Activated naive CD8-positive, alpha-beta T cell treated with anti-CD3 and anti-CD28 coated beads for 36 hours (primary cell): ENCODE data around the gene ABCA3. TPM values are rescaled to one million over a fixed set of nuclear protein-coding genes. Genes with fewer than 3 reads are reported as not detected.
A peak's percentile ranks its signal among the peaks of the same experiment; 100 is the strongest.
"Not testable (repeated sequence)": the region's sequence is repeated elsewhere in the genome, so short reads cannot be mapped to it uniquely, and the experiment has no call there.

Experiments used
- DNase-seq: peaks from one replicate; pipeline ENCODE4 v3.0.0; 2021
- H3K27ac Mint-ChIP-seq: one replicate; pipeline ENCODE4 v1.8.0; 2022; ENCODE audit warnings: mild to moderate bottlenecking, moderate library complexity, mixed read lengths
- H3K27me3 Mint-ChIP-seq: one replicate; pipeline ENCODE4 v1.8.0; 2022; ENCODE audit warnings: mild to moderate bottlenecking, mixed read lengths
- H3K36me3 Mint-ChIP-seq: one replicate; pipeline ENCODE4 v1.8.0; 2021; ENCODE audit warnings: mild to moderate bottlenecking, mixed read lengths
- H3K4me1 Mint-ChIP-seq: one replicate; pipeline ENCODE4 v1.8.0; 2021; ENCODE audit warnings: mixed read lengths
- H3K4me3 Mint-ChIP-seq: one replicate; pipeline ENCODE4 v1.8.0; 2022; ENCODE audit warnings: mild to moderate bottlenecking, moderate library complexity, mixed read lengths
- H3K9me3 Mint-ChIP-seq: one replicate; pipeline ENCODE4 v1.8.0; 2022; ENCODE audit warnings: mixed read lengths
- total RNA-seq, 2 experiments: library from RNA; stranded (reverse); gene quantifications; one replicate each; pipeline ENCODE4 v1.2.3, GENCODE V29; 2021

ABCA3 gene
- total RNA-seq, result 1 to 10 TPM; 3.5 to 4.0 TPM

DNA sequence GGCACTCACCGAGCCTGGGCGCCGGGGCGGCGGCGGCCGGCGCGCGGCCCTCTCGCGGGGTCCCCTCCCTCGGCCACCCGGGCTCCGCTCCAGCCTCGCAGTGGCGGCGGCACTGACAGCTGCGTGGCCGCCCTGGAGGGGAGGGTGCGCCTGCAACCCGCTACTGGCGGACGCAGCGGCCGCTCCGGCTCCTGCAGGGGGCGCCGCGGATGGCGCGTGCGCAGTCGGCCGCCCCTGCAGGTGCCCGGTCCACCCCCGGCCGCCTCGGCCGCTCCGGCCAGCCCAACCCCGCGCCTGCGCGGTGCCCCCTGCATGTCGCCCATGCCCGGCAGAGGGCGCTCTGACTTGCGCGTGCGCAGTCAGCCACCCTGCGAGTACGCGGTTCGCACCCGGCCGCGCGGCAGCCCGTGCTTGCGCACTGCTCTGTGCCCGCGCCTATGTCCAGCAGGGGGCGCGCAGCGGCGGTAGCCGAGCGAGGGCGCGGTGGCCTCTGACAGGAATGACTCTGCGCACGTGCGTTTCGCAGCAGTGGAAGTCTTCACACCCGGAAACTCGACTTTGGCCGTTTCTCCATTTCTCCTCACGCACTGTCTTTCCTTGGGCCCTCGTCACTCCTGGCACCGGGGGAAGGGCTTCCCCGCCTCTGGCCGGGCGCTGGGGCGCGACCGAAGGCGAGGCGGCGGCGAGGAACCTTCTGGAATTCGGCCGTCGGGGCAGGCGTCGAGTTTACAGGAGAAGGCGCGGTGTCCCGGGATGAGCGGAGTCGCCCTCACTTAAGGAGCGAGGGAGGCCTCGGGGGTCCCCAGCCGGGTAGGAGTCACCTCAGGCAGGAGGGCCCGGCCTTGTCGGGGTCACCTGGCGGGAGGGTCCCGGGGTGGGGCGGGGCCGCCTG, at the start of gene ABCA3:
Gene ABCA3, minus strand, starts transcription at position 165 of the 892 bp plus-strand sequence. CDS start 14,262 bp downstream, outside the sequence.
- Mint-ChIP-seq H3K4me1 (peaks cover 20% of the 10 kb centered on the region), H3K27ac (no peak within 1 kb of the TSS)

DNA sequence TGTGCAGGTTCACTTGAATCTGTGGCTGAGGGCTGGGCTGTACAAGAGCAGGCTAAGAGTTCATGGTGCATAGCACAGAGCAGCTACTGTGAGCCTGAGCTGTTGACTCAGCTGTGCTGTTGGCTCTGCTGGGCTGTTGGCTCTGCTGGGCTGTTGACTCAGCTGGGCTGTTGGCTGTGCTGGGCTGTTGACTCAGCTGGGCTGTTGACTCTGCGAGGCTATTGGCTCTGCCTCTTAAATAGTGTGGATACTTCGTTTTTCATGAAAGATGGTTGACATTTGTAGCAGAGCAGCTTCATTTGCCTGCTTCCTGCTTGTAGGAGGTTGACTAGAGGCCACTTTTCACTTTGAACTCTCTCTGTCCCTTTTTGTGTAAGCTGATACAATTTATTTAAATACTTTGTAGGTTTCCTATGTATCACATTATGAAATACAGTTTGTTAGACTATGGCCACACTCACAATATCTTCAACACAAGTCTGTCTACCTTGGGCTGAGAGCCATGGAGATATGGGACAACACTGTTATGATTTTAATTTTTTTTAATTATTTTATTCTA, 48.4 kb upstream of the ABCA3 start:
- H3K9me3 Mint-ChIP-seq, result peaks cover 6% of the 10 kb centered on the region
- DNase-seq, result no peak
- no peaks in the 10 kb centered on the region for H3K4me1 Mint-ChIP-seq
- no peak overlapping the region for H3K4me3 Mint-ChIP-seq
- H3K27me3 Mint-ChIP-seq, result peaks cover 5% of the 10 kb centered on the region
- no peak overlapping the region for H3K27ac Mint-ChIP-seq
- no peaks in the 10 kb centered on the region for H3K36me3 Mint-ChIP-seq

More for the DNA sequence above, at the start of gene ABCA3:
- peak; percentile 98 for DNase-seq
- H3K27me3 Mint-ChIP-seq, result peaks cover 21% of the 10 kb centered on the region
- peaks cover 2% of the 10 kb centered on the region for H3K9me3 Mint-ChIP-seq
- no peaks in the 10 kb centered on the region for H3K36me3 Mint-ChIP-seq
- peak within 1 kb of the TSS; percentile 84 for H3K4me3 Mint-ChIP-seq

DNA sequence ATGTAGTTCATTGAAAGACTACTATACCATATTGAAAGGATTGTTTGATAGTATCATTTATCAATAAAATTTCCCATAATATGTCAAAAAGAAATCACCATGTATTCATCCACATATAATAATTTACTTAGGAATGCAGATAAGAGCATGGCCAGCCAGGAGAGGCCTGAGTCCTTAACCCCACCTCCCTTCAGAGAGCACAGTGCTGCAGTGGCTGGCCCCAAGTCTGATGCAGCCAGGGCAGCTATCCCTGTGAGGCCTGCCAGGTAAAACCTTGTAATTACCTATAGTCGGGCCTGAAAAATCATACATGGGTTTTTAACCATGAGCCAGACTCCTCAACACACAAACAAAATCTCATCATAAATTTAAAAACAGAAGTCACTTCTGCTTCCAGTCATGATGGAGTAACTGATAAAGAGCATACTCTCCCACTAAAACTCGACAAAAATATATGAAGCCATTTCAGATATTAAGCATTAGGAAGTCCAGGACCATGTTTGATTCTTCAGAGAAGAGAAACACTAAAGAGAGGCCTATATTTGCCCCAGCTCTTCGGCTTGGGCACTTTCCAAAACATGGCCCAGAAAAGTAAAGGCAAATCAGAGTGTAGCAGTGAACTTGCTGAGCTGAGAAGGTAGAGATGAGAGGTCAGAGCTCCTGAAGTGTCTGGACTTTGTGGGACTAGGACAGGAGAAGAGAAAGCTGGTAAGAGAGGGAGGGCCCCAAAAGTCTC, 47.8 kb upstream of the ABCA3 start:
- no peaks in the 10 kb centered on the region for H3K4me1 Mint-ChIP-seq
- H3K36me3 Mint-ChIP-seq, result no peaks in the 10 kb centered on the region
- H3K9me3 Mint-ChIP-seq, result peaks cover 6% of the 10 kb centered on the region

DNA sequence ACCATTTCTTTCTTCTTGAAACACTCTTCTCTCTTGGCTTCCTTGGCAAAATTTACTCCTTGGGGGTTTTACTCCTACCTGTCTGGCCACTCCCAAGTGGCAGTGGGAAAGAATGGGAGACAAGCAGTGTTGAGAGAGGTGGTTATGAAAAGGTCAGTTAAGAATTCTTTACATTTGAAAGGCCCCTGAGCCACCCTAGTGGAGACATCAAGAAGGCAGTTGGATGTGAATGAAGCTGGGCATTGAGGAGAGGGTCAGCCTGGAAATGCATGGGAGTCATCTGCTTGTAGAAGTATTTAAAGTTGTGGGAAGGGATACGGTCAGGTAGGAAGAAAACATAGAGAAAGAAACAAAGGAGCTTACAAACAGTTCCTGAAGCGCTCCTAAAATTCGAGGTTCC, 46.5 kb upstream of the ABCA3 start:
- no peaks in the 10 kb centered on the region for H3K36me3 Mint-ChIP-seq
- H3K27me3 Mint-ChIP-seq, result no peaks in the 10 kb centered on the region
- DNase-seq, result no peak
- H3K4me1 Mint-ChIP-seq, result no peaks in the 10 kb centered on the region
- peaks cover 6% of the 10 kb centered on the region for H3K9me3 Mint-ChIP-seq
- H3K4me3 Mint-ChIP-seq, result no peak overlapping the region
- no peak overlapping the region for H3K27ac Mint-ChIP-seq

More for the DNA sequence above, 47.8 kb upstream of the ABCA3 start:
- Mint-ChIP-seq H3K27ac (no peak overlapping the region), H3K27me3 (peaks cover 5% of the 10 kb centered on the region), H3K4me3 (no peak overlapping the region)
- DNase-seq, result no peak

DNA sequence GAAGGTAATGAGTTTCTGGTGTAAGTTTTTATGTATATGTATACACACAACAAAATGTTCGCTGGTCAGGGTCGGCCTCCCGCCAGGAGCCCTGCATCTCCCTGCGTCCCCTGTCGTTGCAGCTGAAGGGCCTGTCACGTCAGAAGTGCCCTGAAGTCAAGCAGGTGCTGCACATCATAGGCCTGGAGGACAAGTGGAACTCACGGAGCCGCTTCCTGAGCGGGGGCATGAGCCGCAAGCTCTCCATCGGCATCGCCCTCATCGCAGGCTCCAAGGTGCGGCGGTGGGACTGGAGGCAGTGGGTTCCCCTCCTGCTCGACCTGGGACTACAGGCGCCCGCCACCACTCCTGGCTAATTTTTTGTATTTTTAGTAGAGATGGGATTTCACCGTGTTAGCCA, 45.5 kb upstream of the ABCA3 start:
- not testable (repeated sequence) for H3K4me1 Mint-ChIP-seq, H3K27ac Mint-ChIP-seq, H3K36me3 Mint-ChIP-seq, DNase-seq, H3K9me3 Mint-ChIP-seq, H3K27me3 Mint-ChIP-seq, H3K4me3 Mint-ChIP-seq

DNA sequence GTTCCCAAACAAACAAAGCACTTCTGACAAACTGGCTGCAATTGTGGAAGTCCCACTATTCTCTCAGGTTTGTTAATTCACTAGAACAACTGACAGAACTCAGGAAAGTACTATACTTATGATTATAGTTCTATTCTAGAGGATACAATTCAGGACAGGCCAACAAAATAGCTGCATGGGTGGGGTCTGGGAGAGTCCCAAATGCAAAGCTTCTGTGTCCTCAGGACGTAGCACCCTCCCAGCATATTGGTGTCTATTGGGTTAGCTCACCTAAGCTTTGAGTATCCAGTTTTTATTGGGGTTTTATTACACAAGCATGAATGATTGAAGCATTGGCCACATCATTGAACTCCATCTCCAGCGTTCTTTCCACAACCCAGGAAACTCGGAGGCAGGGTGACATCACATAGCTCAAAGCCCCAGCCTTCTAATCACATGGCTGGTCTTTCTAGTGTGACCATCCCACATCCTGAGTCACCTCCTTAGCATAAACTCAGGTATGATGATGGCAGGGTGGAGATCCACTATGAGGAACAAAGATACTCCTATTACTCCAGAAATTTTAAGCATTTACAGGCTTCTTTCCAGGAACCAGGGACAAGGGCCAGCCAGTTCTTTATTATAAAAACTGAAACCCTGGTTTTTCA, 44.8 kb upstream of the ABCA3 start:
- Mint-ChIP-seq H3K27me3 (no peaks in the 10 kb centered on the region), H3K27ac (no peak overlapping the region), H3K4me3 (no peak overlapping the region), H3K4me1 (no peaks in the 10 kb centered on the region), H3K36me3 (no peaks in the 10 kb centered on the region), H3K9me3 (peaks cover 6% of the 10 kb centered on the region)
- DNase-seq, result no peak

DNA sequence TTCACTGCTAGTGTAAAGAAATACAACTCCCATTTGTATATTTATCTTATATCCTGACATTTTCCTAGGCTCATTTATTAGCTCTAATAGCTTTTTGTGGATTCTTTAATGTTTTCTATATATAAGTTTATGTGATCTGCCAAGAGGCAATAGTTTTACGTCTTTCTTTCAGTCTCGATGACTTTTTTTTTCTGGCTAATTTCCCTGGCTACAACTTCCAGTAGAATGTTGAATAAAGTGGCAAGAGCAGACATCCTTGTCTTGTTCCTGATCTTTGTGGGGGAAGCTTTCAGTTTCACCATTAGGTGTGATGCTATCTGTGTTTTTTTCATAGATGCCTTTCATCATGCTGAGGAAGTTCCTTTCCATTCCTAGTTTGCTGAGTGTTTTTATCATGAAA, 43.9 kb upstream of the ABCA3 start:
- H3K36me3 Mint-ChIP-seq, result no peaks in the 10 kb centered on the region

DNA sequence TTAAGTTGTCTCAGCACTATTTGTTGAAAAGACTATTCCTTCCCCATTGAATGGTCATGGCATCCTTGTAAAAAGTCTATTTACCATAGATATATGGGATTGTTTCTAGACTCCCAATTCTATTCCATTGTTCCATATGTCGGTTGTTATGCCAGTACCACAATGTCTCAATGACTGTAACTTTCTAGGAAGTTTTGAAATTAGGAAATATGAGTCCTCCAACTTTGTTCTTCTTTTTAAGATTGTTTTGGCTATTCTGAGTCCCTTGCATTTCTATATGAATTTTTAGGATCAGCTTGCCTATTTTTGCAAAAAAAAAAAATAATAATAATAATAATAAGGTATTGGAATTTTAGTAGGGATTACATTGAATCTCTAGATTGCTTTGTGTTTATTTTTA, 43.0 kb upstream of the ABCA3 start:
- Mint-ChIP-seq H3K36me3 (no peaks in the 10 kb centered on the region), H3K27ac (no peak overlapping the region), H3K4me1 (no peaks in the 10 kb centered on the region), H3K4me3 (no peak overlapping the region), H3K27me3 (no peaks in the 10 kb centered on the region), H3K9me3 (peaks cover 2% of the 10 kb centered on the region)
- DNase-seq, result no peak

More for the DNA sequence above, 43.9 kb upstream of the ABCA3 start:
- no peak for DNase-seq
- Mint-ChIP-seq H3K4me1 (no peaks in the 10 kb centered on the region), H3K9me3 (peaks cover 6% of the 10 kb centered on the region), H3K27ac (no peak overlapping the region), H3K4me3 (no peak overlapping the region), H3K27me3 (no peaks in the 10 kb centered on the region)

DNA sequence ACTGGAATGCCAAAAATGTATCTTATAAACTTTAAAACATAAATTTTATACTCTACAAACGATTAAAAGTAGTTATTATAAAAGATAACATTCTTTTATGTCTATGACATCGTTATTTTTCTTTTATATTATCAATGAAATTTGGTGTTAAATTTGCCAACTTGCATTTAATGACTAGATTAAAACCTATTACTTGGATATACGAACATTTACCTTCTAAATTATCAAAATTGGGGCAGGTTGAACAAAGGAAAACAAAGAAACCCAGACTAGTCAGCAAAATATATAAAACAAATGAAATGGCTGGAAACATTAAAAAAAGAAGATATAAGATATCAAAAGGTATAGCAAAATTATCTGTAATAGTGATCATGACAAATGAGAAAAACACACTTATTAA, 34.1 kb upstream of the ABCA3 start:
- DNase-seq, result no peak
- H3K27me3 Mint-ChIP-seq, result peaks cover 12% of the 10 kb centered on the region
- no peak overlapping the region for H3K4me3 Mint-ChIP-seq
- no peak overlapping the region for H3K27ac Mint-ChIP-seq
- no peaks in the 10 kb centered on the region for H3K4me1 Mint-ChIP-seq
- no peaks in the 10 kb centered on the region for H3K36me3 Mint-ChIP-seq
- H3K9me3 Mint-ChIP-seq, result no peaks in the 10 kb centered on the region

DNA sequence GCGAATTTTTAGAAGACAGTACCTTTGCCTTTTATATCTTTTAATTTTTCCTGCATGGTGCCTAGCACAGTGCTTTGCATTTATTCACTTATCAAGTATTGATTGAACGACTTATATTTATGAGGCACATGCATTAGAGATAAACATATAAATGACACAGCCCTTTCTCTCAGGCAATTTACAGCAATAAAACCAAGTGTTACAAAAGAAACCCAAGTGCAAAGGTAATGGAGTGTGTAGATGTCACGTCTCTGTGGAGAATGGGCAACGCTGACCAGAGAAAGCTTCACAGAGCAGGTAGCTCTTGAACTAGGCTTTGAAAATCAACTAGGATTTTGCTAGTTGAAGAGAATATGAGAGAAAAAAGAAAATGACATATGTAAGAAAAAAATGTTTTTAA, 32.6 kb upstream of the ABCA3 start:
- H3K9me3 Mint-ChIP-seq, result no peaks in the 10 kb centered on the region
- H3K4me3 Mint-ChIP-seq, result no peak overlapping the region
- H3K27ac Mint-ChIP-seq, result no peak overlapping the region
- DNase-seq, result no peak
- H3K27me3 Mint-ChIP-seq, result peaks cover 12% of the 10 kb centered on the region
- no peaks in the 10 kb centered on the region for H3K4me1 Mint-ChIP-seq
- no peaks in the 10 kb centered on the region for H3K36me3 Mint-ChIP-seq

DNA sequence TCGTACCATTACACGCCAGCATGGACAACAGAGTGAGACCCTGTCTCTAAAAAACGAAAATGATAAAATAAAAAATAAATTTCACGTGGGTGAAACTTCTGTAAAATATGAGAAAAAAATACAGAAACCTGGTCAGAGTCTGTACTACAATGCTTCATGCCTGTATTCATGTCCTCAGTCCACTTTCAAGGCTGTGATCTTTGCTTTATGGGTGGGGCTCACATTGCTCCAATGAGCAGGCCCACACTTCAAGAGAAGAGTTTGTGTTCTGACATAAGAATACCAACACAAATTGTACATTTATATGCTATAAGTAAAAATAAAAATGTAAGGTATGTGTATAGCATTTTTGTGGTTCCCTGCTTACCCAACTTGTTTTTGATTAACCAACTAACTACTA, 32.2 kb upstream of the ABCA3 start:
- H3K4me1 Mint-ChIP-seq, result no peaks in the 10 kb centered on the region
- DNase-seq, result no peak
- H3K27ac Mint-ChIP-seq, result no peak overlapping the region

DNA sequence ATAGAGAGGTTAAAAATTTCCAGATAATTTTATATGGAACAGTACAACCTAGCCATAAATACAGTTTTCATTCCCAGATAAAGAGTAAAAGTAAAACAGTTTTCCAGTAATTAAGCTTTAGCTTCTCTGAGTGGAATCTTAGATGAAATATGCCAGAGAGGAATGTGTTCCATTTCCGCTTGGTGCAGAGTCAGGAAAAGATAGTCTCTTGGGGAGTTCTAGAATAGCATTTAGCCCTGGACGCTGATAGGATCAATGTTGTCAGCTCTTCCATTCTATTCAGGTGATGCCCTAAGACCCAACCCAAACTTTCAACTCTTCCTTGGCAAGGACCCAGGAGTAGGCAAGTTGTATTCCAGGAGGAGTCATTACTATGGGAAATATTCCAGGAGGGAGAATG, 30.9 kb upstream of the ABCA3 start:
- H3K27ac Mint-ChIP-seq, result no peak overlapping the region
- DNase-seq, result no peak
- H3K36me3 Mint-ChIP-seq, result no peaks in the 10 kb centered on the region

More for the DNA sequence above, 32.2 kb upstream of the ABCA3 start:
- Mint-ChIP-seq H3K36me3 (no peaks in the 10 kb centered on the region), H3K4me3 (no peak overlapping the region), H3K9me3 (no peaks in the 10 kb centered on the region), H3K27me3 (peaks cover 12% of the 10 kb centered on the region)

DNA sequence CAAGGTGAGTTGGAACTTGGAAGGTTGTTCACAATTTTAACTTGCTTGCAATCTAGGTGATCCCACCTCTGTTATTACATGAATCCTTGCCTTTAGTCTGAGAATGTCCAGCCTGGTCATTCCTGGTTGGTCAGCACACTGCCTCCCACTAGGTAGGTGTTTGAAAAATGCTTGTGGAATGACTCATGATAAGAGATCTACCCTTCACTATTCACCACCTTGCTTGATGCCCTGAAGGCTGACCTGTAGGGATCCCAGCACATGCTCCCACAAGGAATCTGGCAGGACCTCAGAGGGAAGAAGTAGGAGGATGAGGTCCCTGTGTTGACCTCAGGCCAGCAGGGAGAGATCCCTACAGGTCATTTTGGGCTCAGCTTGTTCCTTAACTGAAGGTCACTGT, 30.2 kb upstream of the ABCA3 start:
- Mint-ChIP-seq H3K4me3 (no peak overlapping the region), H3K4me1 (no peaks in the 10 kb centered on the region), H3K36me3 (no peaks in the 10 kb centered on the region), H3K27ac (no peak overlapping the region), H3K9me3 (no peaks in the 10 kb centered on the region), H3K27me3 (peaks cover 15% of the 10 kb centered on the region)
- DNase-seq, result no peak

More for the DNA sequence above, 30.9 kb upstream of the ABCA3 start:
- Mint-ChIP-seq H3K4me3 (no peak overlapping the region), H3K27me3 (peaks cover 13% of the 10 kb centered on the region), H3K9me3 (no peaks in the 10 kb centered on the region), H3K4me1 (no peaks in the 10 kb centered on the region)

DNA sequence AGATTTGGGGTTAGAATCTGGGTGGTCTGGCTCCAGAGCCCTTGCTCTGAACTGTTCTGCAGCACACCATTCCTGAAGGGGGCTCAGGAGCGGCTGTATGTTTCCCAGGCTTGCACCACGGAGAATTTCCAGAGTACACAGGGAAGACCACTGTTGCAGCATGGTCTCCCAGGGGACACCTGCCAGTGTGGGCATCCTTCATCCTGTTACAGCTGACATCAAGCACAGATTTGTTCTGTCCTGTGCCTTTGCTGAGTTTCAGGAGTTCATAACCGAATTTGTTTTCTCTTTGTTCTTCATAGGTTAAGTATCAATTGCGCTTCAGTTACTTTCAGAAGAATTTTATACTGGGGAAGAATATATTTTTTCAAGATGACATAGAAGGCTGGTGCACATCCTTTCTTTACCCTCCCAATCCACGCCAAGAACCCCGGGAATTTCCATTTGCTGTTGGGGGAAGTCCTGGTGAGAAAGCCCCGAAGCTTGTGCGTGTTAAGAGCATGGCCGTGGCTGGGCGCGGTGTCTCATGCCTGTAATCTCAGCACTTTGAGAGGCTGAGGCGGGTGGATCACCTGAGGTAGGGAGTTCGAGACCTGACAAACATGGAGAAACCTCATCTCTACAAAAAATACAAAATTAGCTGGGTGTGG, 26.3 kb upstream of the ABCA3 start:
- H3K27me3 Mint-ChIP-seq, result peaks cover 22% of the 10 kb centered on the region
- H3K9me3 Mint-ChIP-seq, result no peaks in the 10 kb centered on the region
- DNase-seq, result no peak
- H3K4me3 Mint-ChIP-seq, result no peak overlapping the region
- no peak overlapping the region for H3K27ac Mint-ChIP-seq
- no peaks in the 10 kb centered on the region for H3K36me3 Mint-ChIP-seq
- H3K4me1 Mint-ChIP-seq, result no peaks in the 10 kb centered on the region
